MM.1S (cell line): Measurements from ENCODE around the gene KIAA1671.

Source experiments
- CTCF ChIP-seq: fragments of 300-600 bp; sonication (generic); IDR thresholded peaks from 2 replicates; pipeline ENCODE4 v1.5.1; 2016; ENCODE audit warnings: antibody characterized with exemption, low read length, mixed read lengths
- EZH2 ChIP-seq: fragments of 300-600 bp; sonication (generic); optimal IDR thresholded peaks from 2 replicates; pipeline ENCODE3; 2017; ENCODE audit warnings: low read depth, mild to moderate bottlenecking, antibody characterized with exemption, low read length, mixed read lengths

- no peak for TF ChIP-seq CTCF
- TF ChIP-seq EZH2: no peak
These were observed 124.5 kb downstream of the KIAA1671 start for GRCh38 chr22:25077056-25077455.
